PC-3 (cell line): ENCODE data around the gene PPARD.
A peak's percentile ranks its signal among the peaks of the same experiment; 100 is the strongest.

Experiments used
- CTCF ChIP-seq: fragments of 300-600 bp; sonication (generic); conservative IDR thresholded peaks from 2 replicates; pipeline ENCODE4 v1.5.1; 2017; ENCODE audit warnings: antibody characterized with exemption, low read depth, mild to moderate bottlenecking, low read length
- EZH2 ChIP-seq: fragments of 300-600 bp; sonication (generic); IDR thresholded peaks from one replicate; pipeline ENCODE4 v1.6.1; 2017; ENCODE audit warnings: antibody characterized with exemption, mild to moderate bottlenecking, low read length; ENCODE audit not compliant: unreplicated experiment
- EZH2phosphoT487 ChIP-seq: fragments of 300-600 bp; sonication (generic); IDR thresholded peaks from 2 replicates; pipeline ENCODE4 v1.6.1; 2018; ENCODE audit warnings: mild to moderate bottlenecking, antibody characterized with exemption, low read length, borderline replicate concordance

- peak; percentile 22; the same call in 1 of the 2 replicates for TF ChIP-seq CTCF
- no peak for TF ChIP-seq EZH2
- TF ChIP-seq EZH2phosphoT487 = no peak
These were observed 49.0 kb downstream of the PPARD start for GRCh38 chr6:35391240-35391968.
